IPS DF 6.9 (cell line): Measurements from ENCODE around the gene USP36.
A peak's percentile ranks its signal among the peaks of the same experiment; 100 is the strongest.
"Not testable (repeated sequence)": the region's sequence is repeated elsewhere in the genome, so short reads cannot be mapped to it uniquely, and the experiment has no call there.

Source experiments
- DNase-seq: peaks from one replicate; pipeline ENCODE4 v3.0.0-alpha.2; 2013; ENCODE audit warnings: low read depth, low spot score
- H3K27ac ChIP-seq: one replicate; pipeline ENCODE4 v1.5.1; 2013; ENCODE audit warnings: low read length, control low read depth
- H3K27me3 ChIP-seq: 2 replicates; pipeline ENCODE4 v1.6.1; 2013; ENCODE audit warnings: mild to moderate bottlenecking, low read length; ENCODE audit not compliant: control insufficient read depth, insufficient read depth
- H3K36me3 ChIP-seq: 2 replicates; pipeline ENCODE4 v1.6.1; 2013; ENCODE audit warnings: low read length; ENCODE audit not compliant: control insufficient read depth, insufficient read depth
- H3K4me1 ChIP-seq: 2 replicates; pipeline ENCODE4 v1.6.1; 2013; ENCODE audit warnings: low read length; ENCODE audit not compliant: control insufficient read depth, insufficient read depth
- H3K4me3 ChIP-seq: 2 replicates; pipeline ENCODE4 v1.5.1; 2013; ENCODE audit warnings: mild to moderate bottlenecking, low read length
- H3K9me3 ChIP-seq: 2 replicates; pipeline ENCODE4 v1.6.1; 2013; ENCODE audit warnings: low read length, inconsistent platforms; ENCODE audit not compliant: control insufficient read depth, insufficient read depth
- WGBS: extraction: QIAGEN DNeasy Blood & Tissue Kit; methylation state at CpG from one replicate; pipeline ENCODE4 v1.1.7; 2013; ENCODE audit warnings: mixed read lengths, missing lambda C conversion rate; ENCODE audit not compliant: insufficient read length, insufficient coverage; 5-methylcytosine and 5-hydroxymethylcytosine counted together

USP36 gene

GRCh38 chr17:78840780-78841611, at the start of gene USP36:
USP36 (minus strand) TSS chr17:78840814; CDS start chr17:78836363, 4,451 bp downstream.
- Histone ChIP-seq H3K27me3 (no peaks in the 10 kb centered on the region), H3K4me3 (peak within 1 kb of the TSS; percentile 84), H3K27ac (no peak within 1 kb of the TSS), H3K4me1 (no peaks in the 10 kb centered on the region), H3K9me3 (no peaks in the 10 kb centered on the region), H3K36me3 (peaks cover 6% of the 10 kb centered on the region)
- no CpG with 5 or more reads among the region's 74 CpGs for WGBS
- peak; percentile 97 for DNase-seq

DNA sequence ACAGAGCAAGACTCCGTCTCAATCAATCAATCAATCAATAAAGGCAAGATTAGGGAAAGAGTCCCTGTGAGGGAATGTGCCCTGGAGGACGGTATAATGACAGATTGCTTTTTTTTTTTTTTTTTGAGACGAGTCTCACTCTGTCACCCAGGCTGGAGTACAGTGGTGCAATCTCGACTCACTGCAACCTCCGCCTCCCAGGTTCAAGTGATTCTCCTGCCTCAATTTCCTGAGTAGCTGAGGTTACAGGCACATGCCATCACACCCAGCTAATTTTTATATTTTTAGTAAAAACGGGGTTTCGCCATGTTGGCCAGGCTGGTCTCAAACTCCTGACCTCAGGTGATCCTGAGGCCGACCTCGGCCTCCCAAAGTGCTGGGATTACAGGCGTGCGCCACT, 49.5 kb upstream of the USP36 start:
- WGBS: no CpG with 5 or more reads among the region's 11 CpGs
- DNase-seq: not testable (repeated sequence)

DNA sequence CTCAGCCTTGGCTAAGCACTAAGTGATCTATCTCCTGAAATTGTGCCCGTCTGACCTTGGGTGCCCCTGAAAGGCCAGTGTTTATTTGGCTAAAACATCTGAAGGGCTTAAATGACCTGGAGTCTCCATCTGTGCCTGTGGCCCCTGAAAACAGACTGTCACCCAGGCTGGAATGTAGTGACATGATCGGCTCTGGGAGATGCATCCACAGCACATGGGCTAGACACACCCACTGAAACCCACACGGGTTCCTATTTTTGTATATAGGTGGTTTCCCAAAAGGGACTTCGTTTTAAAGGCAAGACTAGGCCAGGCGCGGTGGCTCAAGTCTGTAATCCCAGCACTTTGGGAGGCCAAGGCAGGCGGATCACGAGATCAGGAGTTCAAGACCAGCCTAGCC, 48.9 kb upstream of the USP36 start:
- Histone ChIP-seq H3K36me3 (peaks cover 10% of the 10 kb centered on the region), H3K4me3 (no peak overlapping the region), H3K4me1 (peaks cover 2% of the 10 kb centered on the region), H3K9me3 (no peaks in the 10 kb centered on the region), H3K27ac (no peak overlapping the region), H3K27me3 (no peaks in the 10 kb centered on the region)
- no CpG with 5 or more reads among the region's 8 CpGs for WGBS
- DNase-seq: no peak

More for the DNA sequence above, 49.5 kb upstream of the USP36 start:
- H3K36me3 ChIP-seq: peaks cover 10% of the 10 kb centered on the region
- not testable (repeated sequence) for H3K4me1 ChIP-seq, H3K9me3 ChIP-seq, H3K27ac ChIP-seq, H3K4me3 ChIP-seq, H3K27me3 ChIP-seq

- Histone ChIP-seq H3K36me3 (peaks cover 10% of the 10 kb centered on the region), H3K4me3 (no peak overlapping the region), H3K9me3 (no peaks in the 10 kb centered on the region), H3K27me3 (no peaks in the 10 kb centered on the region), H3K4me1 (peaks cover 6% of the 10 kb centered on the region), H3K27ac (no peak overlapping the region)
- DNase-seq: no peak
- no CpG with 5 or more reads among the region's 10 CpGs for WGBS
Observed at GRCh38 chr17:78888941-78889518, 48.4 kb upstream of the USP36 start.

GRCh38 chr17:78886954-78887353, 46.3 kb upstream of the USP36 start:
- H3K4me1 ChIP-seq: peaks cover 10% of the 10 kb centered on the region
- no peak overlapping the region for H3K4me3 ChIP-seq
- H3K27me3 ChIP-seq: no peaks in the 10 kb centered on the region
- no CpG with 5 or more reads among the region's 12 CpGs for WGBS
- DNase-seq: no peak
- H3K9me3 ChIP-seq: no peaks in the 10 kb centered on the region
- 0 out of 2 replicates have a peak, but pooled peaks cover 2% of the 10 kb centered on the region for H3K36me3 ChIP-seq
- no peak overlapping the region for H3K27ac ChIP-seq

DNA sequence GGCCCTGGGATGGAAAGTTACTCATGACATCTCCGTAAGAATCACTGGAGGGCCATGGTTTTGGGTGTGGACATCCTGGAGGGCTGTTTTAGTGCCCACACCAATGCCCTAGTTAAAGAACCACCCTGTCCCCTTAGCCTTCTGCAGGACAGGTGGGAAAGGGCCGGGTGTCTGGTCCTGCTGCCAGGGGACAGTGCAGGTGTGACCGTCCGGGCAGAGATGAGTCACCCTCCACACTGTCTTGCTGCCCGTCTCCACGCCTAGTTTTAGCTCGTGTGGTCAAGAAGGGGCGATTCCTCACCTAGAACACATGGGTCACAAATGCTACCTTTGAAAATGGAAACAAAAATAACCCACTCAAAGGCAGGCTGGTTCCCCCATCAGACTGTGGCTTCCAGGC, 45.3 kb upstream of the USP36 start:
- H3K4me1 ChIP-seq: peaks cover 10% of the 10 kb centered on the region
- H3K27ac ChIP-seq: no peak overlapping the region
- no peaks in the 10 kb centered on the region for H3K27me3 ChIP-seq
- H3K4me3 ChIP-seq: no peak overlapping the region
- no CpG with 5 or more reads among the region's 8 CpGs for WGBS
- H3K36me3 ChIP-seq: no peaks in the 10 kb centered on the region
- no peak for DNase-seq
- H3K9me3 ChIP-seq: no peaks in the 10 kb centered on the region

DNA sequence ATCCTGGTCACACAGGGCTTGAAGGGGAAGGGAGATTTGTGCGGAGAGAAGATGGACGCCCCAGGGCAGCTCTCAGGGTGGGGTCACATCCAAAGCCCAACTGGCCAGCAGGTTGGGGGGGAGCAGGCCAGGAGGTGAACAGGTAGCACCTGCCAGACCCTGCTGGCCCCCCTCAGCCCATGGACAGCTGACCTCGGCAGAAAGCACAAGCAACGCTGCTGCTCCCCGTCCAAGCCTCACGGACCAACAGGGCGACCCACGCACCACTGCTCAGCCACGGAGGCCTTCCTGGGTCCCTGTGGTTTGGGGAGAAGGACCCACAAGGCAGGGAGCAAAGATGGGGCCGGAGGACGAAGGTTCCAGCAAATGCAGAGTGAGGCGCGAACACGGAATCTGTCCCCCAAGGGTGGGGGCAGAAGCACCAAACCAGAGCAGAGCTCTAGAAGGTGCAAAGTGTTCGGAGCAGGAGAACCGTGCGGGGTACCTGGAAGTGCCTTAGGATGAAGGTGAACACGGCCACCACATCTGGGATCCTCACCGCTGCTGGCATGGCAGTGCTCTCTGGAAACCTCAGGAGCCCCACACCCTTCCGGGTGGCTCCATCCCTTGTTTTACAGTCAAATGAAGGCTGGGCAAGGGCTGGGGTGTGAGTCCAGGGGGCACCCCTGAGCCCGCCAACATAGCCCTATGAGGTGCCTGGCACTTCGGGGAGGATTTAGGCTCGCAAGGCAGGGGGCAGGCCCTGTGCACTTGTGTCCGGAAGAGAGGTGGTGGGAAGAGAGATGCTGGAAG, 44.5 kb upstream of the USP36 start:
- no peak overlapping the region for H3K27ac ChIP-seq
- H3K36me3 ChIP-seq: no peaks in the 10 kb centered on the region
- no CpG with 5 or more reads among the region's 24 CpGs for WGBS
- no peaks in the 10 kb centered on the region for H3K27me3 ChIP-seq
- no peak for DNase-seq
- H3K4me1 ChIP-seq: peaks cover 10% of the 10 kb centered on the region
- H3K4me3 ChIP-seq: no peak overlapping the region
- no peaks in the 10 kb centered on the region for H3K9me3 ChIP-seq

GRCh38 chr17:78884148-78884825, 43.7 kb upstream of the USP36 start:
- no CpG with 5 or more reads among the region's 20 CpGs for WGBS
- H3K36me3 ChIP-seq: no peaks in the 10 kb centered on the region
- no peaks in the 10 kb centered on the region for H3K27me3 ChIP-seq
- DNase-seq: no peak
- no peak overlapping the region for H3K4me3 ChIP-seq
- peaks cover 10% of the 10 kb centered on the region for H3K4me1 ChIP-seq
- no peak overlapping the region for H3K27ac ChIP-seq
- H3K9me3 ChIP-seq: no peaks in the 10 kb centered on the region

DNA sequence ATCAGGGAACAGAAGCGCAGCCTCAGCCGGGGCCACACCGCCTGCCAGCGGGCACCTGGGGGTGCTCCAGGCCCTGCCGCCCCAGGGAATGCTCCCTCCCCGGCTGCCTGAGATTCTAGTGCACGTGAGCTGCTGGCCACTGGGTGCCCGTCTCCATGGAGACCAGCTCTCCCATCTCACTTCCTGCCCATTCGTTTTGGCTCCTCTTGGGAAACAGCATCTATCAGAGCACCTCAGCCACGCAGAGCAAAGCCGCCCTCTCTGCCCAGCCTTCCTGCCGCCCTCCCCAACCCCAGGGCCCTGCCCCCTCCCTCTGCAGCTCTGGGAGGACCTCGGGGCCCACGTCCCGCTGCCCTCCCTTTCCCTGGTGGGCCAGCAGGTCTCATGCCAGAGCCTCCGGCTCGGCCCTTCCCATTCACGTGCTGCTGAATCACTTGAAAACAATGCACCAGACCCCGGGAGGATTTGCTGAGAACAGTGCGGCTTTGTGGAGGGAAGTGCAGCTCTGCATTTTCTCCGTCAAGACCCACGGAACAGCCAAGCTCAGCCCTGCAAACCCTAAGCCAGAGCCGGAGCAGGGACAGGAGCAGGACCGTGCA, 43.0 kb upstream of the USP36 start:
- H3K4me1 ChIP-seq: peaks cover 10% of the 10 kb centered on the region
- no CpG with 5 or more reads among the region's 24 CpGs for WGBS
- H3K27ac ChIP-seq: no peak overlapping the region
- no peaks in the 10 kb centered on the region for H3K9me3 ChIP-seq
- no peaks in the 10 kb centered on the region for H3K27me3 ChIP-seq
- H3K36me3 ChIP-seq: no peaks in the 10 kb centered on the region
- no peak overlapping the region for H3K4me3 ChIP-seq
- DNase-seq: no peak

GRCh38 chr17:78883089-78883532, 42.5 kb upstream of the USP36 start:
- Histone ChIP-seq H3K4me1 (peaks cover 10% of the 10 kb centered on the region), H3K27me3 (no peaks in the 10 kb centered on the region), H3K36me3 (no peaks in the 10 kb centered on the region), H3K4me3 (no peak overlapping the region), H3K9me3 (no peaks in the 10 kb centered on the region), H3K27ac (no peak overlapping the region)
- no CpG with 5 or more reads among the region's 10 CpGs for WGBS
- no peak for DNase-seq
